GM21423 (cell line): Measurements from ENCODE around the gene HTR5A.
"Not testable (repeated sequence)": the region's sequence is repeated elsewhere in the genome, so short reads cannot be mapped to it uniquely, and the experiment has no call there.

ENCODE experiments used
- ATAC-seq: cut with Tn5 transposase; IDR thresholded peaks from one replicate; pipeline ENCODE4 v1.9.1; 2021; ENCODE audit warnings: mild to moderate bottlenecking, moderate library complexity; ENCODE audit not compliant: unreplicated experiment

HTR5A gene

DNA sequence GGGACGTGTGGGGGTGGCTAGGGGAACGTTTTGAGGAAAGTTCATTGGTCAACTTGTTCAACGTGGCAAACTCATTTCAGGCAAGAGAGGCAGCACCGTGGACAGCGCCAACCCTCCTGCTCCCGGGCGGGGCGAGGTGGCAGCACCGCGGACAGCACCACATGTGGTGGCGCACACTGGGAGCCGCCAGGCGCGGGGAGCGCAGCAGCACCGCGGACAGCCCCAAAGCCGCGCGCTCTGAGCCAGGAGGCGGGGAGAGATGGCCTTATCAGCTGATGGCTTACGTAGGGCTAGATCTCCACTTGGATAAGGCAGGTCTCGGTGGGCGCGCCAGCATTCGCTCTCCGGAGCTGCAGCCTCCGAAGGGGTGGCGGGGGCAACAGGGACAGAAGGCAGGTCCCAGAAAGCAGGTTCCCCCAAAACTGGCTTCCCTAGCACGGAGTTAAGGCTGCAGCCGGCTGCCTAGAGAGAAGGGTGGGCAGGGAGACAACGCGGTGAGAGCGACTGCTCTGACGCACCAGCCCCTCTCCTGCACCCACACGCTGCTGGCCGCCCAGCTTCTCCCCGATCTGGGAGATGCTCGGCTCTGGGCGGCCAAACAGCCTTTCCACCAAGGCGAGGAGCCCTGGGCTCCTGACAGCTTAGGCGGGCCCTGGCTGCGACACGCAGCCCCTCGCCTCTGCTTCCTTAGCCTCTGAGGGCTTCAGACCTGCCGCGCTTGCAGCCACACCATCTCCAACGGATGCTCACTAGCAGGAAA lies at the start of gene HTR5A:
HTR5A (plus strand) TSS at position 333 of the 760 bp plus-strand sequence. CDS start 576 bp downstream, outside the sequence.
- ATAC-seq, result peak; percentile 97

DNA sequence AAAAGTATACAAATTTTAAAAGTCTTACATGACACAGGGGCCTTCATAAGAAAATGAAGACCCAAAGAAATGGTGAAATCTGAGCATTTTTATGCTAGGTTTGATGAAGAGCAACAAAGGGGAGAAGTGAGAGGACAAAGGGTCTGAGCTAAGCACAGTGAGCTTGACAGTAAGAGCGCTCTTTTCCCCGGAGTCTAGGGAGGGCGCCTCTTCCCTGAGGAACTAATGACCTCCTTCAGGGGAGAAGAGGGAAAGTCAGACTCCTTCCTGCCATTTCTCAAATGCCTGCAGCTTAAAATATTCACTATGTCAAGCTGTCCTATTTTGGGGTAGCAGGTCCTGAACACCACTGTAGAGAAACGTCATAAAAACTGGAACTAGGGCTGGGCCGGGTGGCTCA lies 49.1 kb upstream of the HTR5A start:
- no peak for ATAC-seq

DNA sequence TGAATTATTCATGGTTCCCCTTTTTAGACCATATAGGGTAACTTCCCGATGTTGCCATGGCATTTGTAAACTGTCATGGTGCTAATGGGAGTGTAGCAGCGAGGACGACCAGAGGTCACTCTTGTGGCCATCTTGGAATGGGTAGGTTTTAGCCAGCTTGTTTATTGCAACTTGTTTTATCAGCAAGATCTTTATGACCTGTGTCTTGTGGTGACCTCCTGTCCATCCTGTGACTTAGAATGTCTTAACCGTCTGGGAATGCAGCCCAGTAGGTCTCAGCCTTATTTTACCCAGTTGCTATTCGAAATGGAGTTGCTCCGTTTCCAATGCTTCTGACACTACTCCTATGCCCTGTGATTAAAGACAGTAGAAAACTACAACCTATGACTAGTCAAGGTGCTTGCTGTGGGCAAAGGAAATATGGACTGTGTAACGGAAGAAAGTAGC lies 48.4 kb upstream of the HTR5A start:
- no peak for ATAC-seq

DNA sequence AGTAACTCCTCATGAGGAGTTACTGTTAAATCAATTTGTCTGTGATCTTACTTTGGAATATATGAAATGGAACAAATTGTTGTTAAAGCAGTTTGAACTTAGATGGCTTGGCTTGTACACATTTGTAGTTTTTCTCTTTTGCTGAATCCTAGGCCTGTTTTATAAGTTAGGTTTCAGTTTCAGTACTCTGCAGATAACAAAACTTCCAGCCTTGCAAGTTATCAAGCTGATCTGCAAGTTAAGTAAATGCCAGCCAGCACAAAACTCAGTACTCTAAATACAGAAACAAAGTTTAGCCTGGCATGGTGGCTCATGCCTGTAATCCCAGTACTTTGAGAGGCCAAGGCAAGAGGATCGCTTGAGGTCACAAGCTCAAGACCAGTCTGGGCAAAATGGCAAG lies 42.2 kb upstream of the HTR5A start:
- no peak for ATAC-seq

DNA sequence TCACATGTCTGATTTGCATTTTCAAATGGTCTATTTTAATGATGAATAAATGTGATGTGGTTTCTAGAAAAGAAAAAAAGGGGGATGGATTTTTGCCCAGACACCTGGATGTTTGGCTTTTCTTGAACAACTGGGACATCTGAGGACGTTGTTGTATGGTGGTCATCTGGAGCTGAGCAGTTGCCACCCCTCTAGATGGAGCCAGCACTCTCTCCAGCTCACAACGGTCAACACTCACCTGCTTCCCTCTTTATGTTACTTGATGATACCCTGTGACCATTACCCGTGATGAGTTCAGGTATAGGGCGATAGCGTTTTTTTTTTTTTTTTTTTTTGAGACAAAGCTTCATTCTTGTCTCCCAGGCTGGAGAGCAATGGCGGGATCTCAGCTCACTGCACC lies 37.1 kb upstream of the HTR5A start:
- ATAC-seq, result no peak

DNA sequence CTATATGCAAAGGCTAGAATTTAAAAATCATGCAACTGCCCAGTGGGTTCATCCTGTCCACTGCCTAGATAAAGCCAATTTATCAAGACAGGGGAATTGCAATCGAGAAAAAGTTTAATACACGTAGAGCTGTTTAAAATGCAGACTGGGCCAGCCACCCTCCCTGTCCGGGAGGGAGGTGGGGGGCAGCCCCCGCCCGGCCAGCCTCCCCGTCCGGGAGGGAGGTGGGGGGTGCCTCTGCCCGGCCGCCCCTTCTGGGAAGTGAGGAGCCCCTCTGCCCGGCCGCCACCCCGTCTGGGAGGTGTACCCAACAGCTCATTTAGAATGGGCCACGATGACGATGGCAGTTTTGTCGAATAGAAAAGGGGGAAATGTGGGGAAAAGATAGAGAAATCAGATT lies 35.6 kb upstream of the HTR5A start:
- not testable (repeated sequence) for ATAC-seq

DNA sequence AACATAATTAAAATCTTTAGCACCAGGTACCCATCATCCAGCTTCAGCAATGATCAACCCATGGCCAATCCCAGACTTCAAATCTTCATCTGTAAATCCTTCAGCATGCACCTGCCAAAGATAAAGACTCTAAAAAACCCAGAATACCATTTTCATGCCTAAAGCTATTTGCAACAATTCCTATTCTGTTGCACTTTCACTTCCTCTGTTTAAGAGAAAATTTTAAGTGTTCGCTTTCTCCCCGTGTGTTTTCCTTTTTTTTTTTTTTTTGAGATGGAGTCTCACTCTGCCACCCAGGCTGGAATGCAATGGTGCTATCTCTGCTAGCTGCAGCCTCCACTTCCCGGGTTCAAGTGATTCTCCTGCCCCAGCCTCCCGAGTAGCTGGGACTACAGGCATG lies 31.8 kb upstream of the HTR5A start:
- no peak for ATAC-seq

DNA sequence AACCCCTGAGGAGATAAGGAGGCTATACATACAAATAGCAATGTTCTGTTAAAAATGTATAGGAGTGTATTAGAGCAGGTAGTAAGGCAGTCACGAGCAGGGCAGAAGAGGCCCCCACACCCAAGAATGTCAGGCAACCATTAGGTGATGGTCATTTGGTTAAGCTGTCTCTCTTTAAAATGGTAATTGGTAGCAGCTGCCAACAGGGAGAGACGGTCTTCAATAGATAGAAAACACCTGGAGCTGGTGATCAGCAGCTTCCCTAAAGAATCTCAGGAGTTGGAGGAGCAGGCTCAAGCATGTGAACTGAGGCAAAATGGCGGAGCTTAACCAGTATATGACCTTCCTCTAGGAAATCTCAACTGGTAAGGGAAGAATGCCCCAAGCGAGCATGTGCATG lies 26.4 kb upstream of the HTR5A start:
- no peak for ATAC-seq

DNA sequence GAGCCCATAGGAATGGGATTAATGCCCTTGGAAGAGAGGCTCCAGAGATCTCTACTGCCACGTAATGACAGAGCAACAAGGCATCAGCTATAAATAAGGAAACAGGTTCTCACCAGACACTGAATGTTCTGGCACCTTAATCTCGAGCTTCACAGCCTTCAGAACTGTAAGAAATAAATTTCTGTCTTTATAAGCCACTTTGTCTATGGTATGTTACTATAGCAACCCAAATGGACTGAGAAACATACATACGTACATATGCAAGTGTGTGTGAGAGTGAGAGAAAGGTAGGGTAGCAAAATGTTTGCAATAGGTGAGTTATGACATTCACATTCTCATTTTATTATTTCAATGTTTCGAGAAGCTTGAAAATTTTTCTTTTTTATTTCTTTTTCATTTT lies 22.1 kb upstream of the HTR5A start:
- ATAC-seq, result no peak

DNA sequence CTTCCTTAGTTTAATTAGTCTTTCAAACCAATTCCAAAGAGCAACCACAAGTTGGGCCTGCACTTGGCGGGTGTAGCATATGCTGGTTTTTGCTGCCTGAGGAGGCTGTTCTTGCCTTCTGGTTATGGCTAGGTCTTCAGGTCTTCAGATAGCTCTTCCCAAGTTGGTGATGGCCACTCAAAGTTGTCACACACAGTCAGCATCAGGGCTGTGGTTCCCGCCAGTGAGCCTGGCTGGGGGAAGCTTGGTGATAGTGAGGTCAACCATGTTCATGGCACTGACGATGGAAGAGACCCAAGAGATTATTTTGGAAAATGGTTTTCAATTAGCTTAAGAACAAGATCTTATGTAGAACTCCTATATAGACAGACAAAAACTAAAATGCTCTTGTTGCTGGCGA lies 18.8 kb upstream of the HTR5A start:
- ATAC-seq, result no peak

DNA sequence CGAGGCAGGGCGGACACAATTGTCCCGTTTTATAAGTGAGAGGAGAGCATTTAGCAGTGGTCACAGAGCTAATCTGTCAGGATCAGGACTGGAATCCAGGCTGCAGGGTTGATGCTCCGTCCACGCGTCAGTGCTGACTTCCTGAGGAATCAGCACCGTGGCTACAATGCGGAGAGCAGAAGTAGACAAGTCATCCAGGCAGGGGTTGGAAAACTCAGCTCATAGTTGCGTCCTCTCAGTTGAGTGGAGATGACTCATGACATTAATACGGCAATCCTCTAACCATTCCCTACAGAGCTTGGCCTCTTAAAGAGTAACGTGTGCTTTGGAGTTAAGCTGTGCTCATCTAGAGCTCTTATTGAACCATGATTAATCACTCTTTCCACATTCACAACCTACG lies 17.1 kb upstream of the HTR5A start:
- no peak for ATAC-seq

DNA sequence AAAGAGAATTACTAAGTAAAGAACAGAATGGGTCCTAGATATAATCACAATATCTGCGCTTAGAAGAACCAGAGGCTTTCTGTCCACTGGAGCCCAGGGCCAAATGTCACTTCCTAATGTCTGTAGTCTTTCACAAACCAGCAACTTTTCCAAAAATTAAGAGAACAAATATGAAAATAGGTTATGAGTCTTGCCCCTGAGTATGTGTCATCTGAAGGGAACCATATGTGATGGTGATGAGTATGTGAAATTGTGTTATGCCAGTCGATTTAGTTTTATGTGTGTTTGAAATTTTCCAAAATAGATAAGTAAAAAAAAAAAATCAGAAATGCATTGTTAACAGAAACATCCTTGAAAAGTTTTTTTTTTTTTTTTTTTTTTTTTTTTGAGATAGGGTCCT lies 15.4 kb upstream of the HTR5A start:
- no peak for ATAC-seq

DNA sequence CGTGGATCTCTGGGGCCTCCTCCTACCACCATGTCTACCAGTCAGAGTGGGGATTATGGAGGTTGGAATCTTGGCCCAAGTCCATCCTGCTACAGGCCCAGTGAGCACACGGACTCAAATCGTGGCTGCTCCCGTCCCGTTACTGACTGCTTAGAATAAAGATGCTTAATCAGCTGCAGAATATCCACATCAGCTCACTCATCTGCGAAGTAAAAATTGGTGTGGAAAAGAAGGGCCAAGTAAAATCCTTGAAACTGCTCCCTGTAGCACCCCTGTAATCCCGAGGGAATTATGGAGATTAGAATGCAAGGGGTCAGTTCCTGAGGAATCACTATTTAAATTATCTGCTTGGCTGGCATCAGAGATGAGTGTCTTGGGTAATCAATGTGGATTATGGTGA lies 13.0 kb upstream of the HTR5A start:
- no peak for ATAC-seq

DNA sequence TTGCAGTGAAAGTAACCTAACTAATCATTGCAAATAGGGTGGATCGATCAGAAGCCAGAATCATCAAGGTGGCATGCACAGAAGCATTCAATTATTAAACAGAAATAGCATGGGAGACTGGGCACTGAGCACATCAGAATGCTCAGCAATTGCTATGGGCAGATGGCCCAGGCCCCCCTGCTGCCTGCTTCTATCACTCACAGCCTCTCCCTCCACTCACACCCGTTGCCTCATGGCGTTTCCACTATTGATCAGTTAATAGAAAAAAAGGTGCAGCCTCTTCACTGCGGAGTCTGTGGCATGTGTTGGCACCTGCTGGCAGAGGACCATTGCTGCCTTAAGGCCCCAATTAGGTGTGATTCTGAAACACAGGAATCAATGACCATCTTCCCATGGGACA lies 11.2 kb upstream of the HTR5A start:
- ATAC-seq, result no peak

DNA sequence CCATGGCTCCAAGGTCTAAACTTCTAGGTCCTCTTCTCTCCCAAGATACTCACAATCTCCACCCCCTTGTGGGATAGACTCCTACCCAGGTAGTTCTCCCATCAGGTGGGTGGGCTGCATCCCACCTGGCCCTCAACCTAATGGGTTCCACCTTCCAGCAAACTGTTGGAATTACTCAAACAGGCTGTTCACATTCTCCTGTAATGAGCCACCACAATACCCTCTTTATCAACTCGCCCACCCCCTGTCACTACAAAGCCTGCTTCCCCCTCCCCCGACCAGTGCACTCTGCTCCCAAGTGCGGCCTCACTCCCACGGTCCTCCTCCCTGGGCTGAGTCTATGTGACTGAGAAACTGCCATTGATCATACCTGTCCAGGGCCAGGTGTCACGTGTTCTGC lies 10.4 kb upstream of the HTR5A start:
- ATAC-seq, result no peak

DNA sequence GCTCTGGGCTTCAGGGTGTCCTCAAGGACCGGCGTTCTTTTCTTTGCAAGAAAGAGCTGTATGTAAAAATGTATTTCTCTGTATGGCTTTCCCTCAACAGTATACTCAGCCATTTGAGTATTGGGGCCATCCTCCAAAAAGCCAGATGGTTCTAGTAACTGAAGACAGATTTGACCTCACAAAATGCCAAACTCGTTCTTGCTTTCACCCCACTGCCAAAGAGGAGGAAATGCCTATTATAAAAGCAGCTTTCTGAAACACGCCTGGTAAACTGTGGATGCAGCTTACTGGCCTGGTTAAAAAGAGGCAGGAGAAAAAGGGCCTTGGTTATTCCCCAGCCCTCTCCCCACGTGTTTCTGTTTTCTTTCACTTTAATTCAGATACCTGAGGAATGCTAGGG lies 7.7 kb upstream of the HTR5A start:
- no peak for ATAC-seq

DNA sequence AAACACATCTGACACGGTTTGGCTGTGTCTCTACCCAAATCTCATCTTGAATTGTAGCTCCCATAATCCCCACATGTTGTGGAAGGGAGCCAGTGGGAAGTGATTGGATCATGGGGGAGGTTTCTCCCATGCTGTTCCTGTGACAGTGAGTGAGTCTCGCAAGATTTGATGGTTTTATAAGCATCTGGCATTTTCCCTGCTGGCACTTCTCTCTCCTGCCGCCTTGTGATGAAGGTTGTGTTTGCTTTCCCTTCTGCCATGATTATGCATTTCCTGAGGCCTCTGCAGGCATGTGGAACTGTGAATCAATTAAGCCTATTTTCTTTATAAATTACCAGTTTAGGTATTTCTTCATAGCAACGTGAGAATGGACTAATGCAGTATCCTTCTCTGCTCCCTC lies 5.9 kb upstream of the HTR5A start:
- no peak for ATAC-seq

DNA sequence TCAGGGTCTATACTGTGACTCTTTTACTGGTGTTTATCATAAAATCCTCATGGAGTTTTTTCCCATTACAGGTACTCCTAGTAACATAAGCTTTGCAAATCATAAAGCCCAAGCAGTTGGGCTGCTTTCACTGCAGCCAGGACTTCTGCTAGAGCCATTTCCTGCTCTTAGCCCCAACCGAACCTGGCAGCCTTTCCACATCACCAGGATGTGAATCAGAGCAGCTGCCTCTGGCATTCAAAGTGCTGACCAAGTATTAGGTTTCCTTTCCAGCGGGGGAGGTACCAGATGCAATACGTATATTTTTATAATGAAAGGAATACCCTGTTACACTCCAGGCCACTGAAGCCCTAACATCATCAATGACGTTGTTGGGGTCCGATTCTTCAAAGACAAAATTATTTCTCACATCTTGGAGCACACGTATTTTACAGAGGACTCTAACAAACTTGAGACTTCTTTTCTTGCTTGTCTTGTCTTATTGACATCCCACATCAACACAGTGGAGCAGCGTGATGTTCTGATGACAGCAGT lies 3.6 kb upstream of the HTR5A start:
- ATAC-seq, result no peak

DNA sequence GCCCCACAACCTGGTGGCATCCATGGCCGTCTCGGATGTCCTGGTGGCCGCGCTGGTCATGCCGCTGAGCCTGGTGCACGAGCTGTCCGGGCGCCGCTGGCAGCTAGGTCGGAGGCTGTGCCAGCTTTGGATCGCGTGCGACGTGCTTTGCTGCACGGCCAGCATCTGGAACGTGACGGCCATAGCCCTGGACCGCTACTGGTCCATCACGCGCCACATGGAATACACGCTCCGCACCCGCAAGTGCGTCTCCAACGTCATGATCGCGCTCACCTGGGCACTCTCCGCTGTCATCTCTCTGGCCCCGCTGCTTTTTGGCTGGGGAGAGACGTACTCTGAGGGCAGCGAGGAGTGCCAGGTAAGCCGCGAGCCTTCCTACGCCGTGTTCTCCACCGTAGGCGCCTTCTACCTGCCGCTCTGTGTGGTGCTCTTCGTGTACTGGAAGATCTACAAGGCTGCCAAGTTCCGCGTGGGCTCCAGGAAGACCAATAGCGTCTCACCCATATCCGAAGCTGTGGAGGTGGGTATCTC lies 1.1 kb downstream of the HTR5A start:
- ATAC-seq, result no peak

DNA sequence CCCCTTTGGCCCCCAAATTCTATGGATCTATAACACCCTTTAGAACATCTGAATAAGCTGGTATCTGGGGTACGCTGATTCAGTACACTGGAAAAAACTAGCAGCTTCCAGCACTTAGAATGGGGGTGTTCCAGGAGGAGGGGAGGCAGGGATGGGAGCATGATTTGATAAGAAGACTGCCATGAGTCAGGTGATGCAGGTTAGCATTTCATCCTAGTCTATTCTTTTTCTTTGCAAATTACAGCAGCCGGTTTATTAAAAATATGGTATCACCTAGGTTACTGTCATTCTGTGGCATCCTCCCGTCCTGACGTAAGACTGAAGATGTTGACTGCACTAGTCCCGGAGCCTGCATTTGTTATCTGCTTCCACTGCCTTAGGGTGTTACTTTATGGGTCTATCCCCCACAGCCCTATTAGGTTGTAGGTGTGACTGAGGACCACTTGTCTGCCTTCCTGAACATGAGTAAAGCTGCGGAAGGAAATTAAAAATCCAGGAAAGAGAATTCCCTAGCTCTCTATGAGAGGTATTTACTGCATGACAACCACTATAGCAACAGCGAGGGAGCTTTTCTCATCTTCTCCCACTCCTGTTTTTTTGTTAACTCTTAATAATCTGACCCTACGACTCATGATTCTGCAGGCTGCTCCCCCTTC lies 1.9 kb downstream of the HTR5A start:
- ATAC-seq, result no peak

DNA sequence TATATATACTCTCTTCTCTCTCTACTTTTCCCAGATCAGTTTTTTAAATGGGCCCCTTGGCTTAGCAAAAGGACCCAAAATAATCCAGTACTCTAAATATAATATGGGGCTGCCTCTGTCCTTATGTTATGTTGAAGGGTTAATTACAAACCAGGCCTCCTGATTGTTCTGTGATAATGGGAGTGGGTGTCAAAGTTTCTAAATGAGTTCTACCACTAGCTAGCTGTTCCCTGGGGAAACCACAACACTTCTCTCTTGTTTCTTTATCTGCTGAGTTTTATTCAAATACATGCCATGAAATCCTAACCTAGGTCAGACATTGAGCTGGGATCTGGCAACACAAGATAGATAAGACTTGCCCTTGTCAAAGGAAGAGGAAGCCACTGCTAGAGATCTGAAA lies 3.8 kb downstream of the HTR5A start:
- no peak for ATAC-seq

DNA sequence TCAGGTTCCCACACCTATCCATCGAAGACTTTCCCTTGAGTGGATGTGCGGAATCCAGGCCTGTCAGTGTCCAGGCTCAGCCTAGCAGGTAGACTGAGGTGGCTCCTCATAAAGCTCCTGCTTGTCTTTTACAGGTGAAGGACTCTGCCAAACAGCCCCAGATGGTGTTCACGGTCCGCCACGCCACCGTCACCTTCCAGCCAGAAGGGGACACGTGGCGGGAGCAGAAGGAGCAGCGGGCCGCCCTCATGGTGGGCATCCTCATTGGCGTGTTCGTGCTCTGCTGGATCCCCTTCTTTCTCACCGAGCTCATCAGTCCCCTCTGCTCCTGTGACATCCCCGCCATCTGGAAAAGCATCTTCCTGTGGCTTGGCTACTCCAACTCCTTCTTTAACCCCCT lies 13.9 kb downstream of the HTR5A start:
- ATAC-seq, result no peak
